IPS-18a (cell line): ENCODE results near the gene SYT8.

ENCODE experiments used
- H3K27ac ChIP-seq: one replicate; pipeline ENCODE4 v1.5.1; 2013; ENCODE audit warnings: low read length
- H3K27me3 ChIP-seq: one replicate; pipeline ENCODE4 v1.6.1; 2013; ENCODE audit warnings: mild to moderate bottlenecking, low read length; ENCODE audit not compliant: control insufficient read depth, insufficient read depth
- H3K36me3 ChIP-seq: one replicate; pipeline ENCODE4 v1.6.1; 2013; ENCODE audit warnings: low read depth, low read length; ENCODE audit not compliant: control insufficient read depth
- H3K4me1 ChIP-seq: one replicate; pipeline ENCODE4 v1.6.1; 2013; ENCODE audit warnings: low read depth, low read length; ENCODE audit not compliant: control insufficient read depth
- H3K4me3 ChIP-seq: one replicate; pipeline ENCODE4 v1.5.1; 2013; ENCODE audit warnings: low read length
- H3K9ac ChIP-seq: one replicate; pipeline ENCODE4 v1.6.1; 2013; ENCODE audit warnings: mild to moderate bottlenecking, low read length, moderate library complexity
- H3K9me3 ChIP-seq: one replicate; pipeline ENCODE4 v1.6.1; 2013; ENCODE audit warnings: low read depth, low read length; ENCODE audit not compliant: control insufficient read depth

SYT8 gene

DNA sequence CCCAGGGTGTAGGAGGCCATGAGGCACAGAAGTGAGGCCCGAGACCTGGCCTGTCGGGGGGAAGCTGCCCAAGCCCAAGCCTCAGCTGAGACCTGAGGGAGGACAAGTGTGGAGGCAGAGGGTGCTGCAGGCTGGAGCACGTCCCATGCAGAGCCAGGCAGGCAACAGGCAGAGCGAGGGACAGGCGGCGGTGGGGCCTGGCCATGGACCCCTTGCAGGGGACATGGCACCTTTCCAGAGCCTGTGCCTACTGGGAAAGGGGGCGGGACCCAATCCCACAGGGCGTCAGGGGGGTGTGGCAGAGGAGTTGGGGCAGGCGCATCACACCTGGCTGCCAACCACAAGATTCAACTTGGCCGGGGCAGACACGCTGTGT is 8.3 kb downstream of the SYT8 start:
- no peak overlapping the region for H3K4me3 ChIP-seq
- H3K27me3 ChIP-seq = peaks cover 5% of the 10 kb centered on the region
- H3K27ac ChIP-seq = no peak overlapping the region
- no peaks in the 10 kb centered on the region for H3K9me3 ChIP-seq
- no peaks in the 10 kb centered on the region for H3K4me1 ChIP-seq
- no peak overlapping the region for H3K9ac ChIP-seq
- H3K36me3 ChIP-seq = no peaks in the 10 kb centered on the region

DNA sequence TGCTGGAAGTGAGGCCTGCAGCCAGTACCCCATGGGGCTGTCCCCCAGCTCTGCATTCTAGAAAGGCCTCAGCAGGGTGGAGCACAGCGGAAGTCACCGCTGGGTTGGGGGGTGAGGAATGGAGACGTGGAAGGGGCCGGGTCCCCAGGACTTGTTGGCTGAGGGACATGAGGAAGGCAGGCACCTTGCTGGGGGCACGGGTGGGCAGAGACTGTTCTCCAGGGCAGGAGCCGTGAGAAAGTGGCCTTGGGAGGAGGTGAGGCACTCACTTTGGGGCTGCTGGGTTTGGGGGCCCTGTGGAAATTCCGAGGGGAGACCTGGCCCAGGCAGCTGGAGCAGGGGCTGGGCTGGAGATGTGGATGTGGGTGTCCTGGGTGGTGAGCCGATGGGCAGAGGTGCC is 9.0 kb downstream of the SYT8 start:
- Histone ChIP-seq H3K9ac (no peak overlapping the region), H3K27ac (no peak overlapping the region), H3K4me1 (no peaks in the 10 kb centered on the region), H3K4me3 (no peak overlapping the region), H3K9me3 (no peaks in the 10 kb centered on the region), H3K27me3 (peaks cover 5% of the 10 kb centered on the region), H3K36me3 (no peaks in the 10 kb centered on the region)

DNA sequence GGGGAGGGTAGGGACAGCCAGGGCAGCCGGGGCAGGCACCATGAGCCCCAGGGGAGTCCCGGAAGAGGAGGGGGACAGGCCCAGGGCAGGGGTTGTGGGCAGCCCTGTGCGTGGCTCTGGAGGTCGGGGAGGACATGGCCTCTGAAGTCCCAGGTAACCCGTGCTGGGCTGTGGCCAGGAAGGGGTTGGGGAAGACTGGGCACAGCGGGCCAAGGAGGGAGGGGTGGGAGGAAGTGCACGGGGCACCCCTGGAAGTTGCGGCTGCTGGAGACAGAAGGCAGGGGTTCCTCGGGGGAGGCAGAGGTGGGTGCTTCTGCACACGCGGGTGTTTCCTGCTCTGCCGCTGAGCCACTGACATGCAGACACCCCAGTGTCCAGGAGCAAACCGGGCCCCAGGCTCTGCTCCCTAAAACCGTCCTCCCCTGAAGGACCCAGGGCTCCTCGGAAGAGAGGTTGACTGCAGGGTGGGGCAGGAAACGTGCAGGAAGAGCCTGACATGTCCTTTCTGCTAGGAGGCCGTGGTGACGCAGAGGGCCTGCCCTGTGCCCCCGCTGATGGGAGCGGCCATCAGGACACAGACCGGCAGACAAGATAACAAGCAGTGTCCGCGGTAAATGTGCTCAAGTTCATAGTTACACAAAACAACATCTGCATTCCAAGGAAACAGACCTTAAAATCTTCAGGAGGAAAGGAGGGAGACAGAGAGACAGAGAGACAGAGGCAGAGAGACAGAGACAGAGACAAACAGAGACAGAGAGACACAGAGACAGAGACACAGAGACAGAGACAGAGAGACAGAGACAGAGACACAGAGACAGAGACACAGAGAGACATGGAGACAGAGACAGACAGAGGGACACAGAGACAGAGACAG is 9.7 kb downstream of the SYT8 start:
- no peak overlapping the region for H3K9ac ChIP-seq
- H3K36me3 ChIP-seq = no peaks in the 10 kb centered on the region
- no peaks in the 10 kb centered on the region for H3K4me1 ChIP-seq
- H3K9me3 ChIP-seq = no peaks in the 10 kb centered on the region
- peaks cover 5% of the 10 kb centered on the region for H3K27me3 ChIP-seq
- H3K27ac ChIP-seq = no peak overlapping the region
- no peak overlapping the region for H3K4me3 ChIP-seq

DNA sequence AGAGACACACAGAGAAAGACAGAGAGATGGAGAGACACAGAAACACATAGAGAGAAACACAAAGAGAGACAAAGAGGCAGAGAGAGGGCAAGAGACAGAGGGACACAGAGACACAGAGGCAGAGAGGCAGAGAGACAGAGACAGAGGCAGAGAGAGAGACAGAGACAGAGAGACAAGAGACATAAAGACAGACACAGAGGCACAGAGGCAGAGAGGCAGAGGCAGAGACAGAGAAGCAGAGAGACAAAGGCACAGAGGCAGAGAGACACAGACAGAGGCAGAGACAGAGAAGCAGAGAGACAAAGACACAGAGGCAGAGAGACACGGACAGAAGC is 10.3 kb downstream of the SYT8 start:
- no peaks in the 10 kb centered on the region for H3K4me1 ChIP-seq
- H3K4me3 ChIP-seq = no peak overlapping the region
- H3K36me3 ChIP-seq = no peaks in the 10 kb centered on the region
- no peak overlapping the region for H3K27ac ChIP-seq
- H3K9me3 ChIP-seq = no peaks in the 10 kb centered on the region
- H3K9ac ChIP-seq = no peak overlapping the region
- peaks cover 5% of the 10 kb centered on the region for H3K27me3 ChIP-seq

DNA sequence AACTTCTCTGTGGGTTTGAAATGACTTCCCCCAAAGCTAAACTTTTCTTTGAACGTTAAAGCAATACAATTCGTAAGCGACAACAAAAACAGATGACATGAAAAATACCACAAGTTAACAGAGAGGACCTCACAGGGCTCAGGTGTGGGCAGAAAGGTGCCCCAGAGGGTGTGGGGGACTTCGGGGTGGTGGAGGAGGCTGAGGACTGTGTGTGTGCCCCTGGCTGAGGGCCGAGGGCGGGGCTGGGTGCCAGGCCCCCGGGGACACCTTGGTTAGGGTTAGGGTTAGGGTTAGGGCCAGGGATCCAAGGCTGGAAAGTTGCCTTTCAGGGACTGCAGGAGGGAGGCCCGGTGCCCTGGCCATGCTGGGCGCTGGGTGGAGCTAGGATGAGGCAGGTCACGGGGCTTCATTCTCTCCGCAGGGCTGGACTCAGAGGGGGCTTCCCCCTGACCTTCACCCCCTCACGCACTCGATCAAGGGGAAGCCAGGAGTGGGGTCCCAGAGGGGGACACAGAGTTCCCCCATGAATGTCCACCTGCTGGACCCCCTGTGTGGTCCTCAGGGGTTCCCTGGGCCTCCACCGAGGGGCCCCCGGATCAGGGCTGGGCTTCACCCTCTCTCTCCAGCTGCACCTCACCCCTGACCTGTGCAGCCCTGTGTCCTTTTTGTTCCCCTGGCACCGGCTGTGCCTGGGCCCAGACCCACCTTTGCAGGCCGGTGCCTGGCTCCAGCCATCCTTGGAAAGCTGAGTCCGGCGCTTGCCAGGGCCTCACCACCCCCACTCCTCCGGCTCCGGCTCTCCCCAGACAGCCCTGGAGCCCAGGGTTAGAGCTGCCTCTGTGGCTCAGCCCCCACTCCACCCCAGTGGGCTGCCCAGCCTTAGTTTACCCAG is 11.0 kb downstream of the SYT8 start:
- no peak overlapping the region for H3K9ac ChIP-seq
- no peaks in the 10 kb centered on the region for H3K36me3 ChIP-seq
- H3K27me3 ChIP-seq = peaks cover 5% of the 10 kb centered on the region
- H3K4me3 ChIP-seq = no peak overlapping the region
- H3K27ac ChIP-seq = no peak overlapping the region
- H3K4me1 ChIP-seq = no peaks in the 10 kb centered on the region
- H3K9me3 ChIP-seq = no peaks in the 10 kb centered on the region

DNA sequence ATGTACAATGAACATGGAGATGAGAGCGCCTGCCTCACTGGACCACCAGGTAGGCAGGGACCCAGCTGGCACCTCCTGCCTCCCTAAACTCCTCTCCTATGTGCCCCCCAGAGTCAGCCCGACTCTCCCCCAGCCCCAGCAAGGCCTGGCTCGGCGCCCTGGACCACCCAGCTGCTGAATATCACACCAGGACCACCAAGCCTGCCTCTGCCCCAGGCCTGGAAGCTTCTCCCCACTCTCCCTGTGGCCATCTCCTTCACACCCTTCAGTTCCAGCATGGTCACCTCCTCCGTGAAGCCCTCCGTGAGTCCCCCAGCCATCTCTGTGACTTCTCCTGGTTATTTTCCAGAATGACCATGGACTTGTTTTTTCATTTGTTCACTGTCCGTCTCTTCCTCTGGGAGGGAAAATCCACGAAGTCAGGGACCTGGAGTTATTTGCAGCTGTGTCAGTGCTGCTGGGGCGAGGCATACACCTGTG is 11.7 kb downstream of the SYT8 start:
- Histone ChIP-seq H3K4me3 (no peak overlapping the region), H3K4me1 (no peaks in the 10 kb centered on the region), H3K9ac (no peak overlapping the region), H3K27me3 (peaks cover 5% of the 10 kb centered on the region), H3K27ac (no peak overlapping the region), H3K9me3 (no peaks in the 10 kb centered on the region), H3K36me3 (no peaks in the 10 kb centered on the region)

DNA sequence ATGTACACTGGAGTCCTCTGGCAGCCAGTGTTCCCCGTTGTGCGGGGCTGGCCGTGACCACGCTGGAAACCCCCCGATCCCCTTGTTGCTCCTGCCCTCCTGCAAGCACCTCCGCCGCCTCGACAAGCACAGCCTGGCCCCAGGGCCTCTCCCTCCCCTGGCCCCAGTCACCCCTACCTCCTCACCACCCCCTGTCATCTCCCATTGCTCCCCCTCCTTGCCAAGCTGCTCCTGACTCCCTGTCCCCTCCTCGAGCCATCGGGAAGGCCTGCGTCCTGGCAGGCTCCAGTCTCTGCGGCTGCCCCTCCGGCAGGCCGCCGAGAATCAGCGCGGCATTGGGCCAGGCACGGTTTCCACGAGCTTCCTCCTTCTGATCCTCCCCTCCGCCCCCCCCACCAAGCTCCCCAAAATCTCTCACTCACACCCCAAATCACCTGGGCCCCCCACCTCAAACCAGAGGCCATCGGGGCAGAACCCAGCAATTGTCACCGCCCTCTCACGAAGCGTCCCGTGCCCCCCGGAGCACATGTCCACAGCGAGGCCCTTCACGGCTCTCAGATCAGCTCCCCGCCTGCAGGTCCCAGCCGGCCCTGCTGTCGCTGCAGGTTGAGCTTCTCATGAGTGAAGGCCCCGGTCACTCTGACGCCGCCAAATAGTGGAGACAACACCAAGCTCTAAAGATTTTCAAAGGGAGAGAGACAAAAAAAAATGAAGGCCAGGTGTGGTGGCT is 12.4 kb downstream of the SYT8 start:
- no peaks in the 10 kb centered on the region for H3K9me3 ChIP-seq
- no peaks in the 10 kb centered on the region for H3K36me3 ChIP-seq
- no peak overlapping the region for H3K27ac ChIP-seq
- peaks cover 5% of the 10 kb centered on the region for H3K27me3 ChIP-seq
- H3K4me3 ChIP-seq = no peak overlapping the region
- H3K4me1 ChIP-seq = no peaks in the 10 kb centered on the region
- H3K9ac ChIP-seq = no peak overlapping the region

DNA sequence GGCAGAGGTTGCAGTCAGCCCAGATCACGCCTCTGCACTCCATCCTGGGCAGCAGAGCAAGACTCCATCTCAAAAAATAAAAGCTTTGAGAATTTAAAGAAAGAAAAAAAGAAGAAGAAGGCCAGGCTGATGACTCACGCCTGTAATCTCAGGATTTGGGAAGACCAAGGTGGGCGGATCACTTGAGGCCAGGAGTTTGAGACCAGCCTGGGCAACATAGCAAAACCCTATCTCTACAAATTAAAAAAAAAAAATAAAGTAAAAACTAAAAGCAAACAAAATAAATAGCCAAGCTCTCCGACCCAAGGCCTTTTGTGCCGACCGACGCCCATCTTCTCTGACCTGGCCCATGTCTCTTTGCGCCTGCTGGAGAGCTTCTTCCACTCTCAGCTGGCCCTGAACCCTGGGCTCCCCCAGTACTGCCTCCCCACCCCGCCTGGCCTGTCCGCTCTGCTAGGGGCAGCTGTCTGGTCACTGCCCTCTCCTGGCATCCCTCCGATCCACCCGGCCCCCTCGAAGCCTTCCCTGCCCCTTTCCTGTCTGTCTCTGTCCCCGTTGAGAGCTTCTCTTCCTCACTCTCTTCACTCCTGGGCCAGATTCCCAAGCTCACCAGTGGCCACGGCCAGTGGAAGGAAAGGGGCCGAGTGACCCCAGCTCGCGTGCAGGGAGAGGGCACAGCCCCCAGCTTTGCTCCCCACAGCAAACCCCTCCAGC is 13.3 kb downstream of the SYT8 start:
- H3K27me3 ChIP-seq = peaks cover 5% of the 10 kb centered on the region
- no peak overlapping the region for H3K4me3 ChIP-seq
- no peak overlapping the region for H3K27ac ChIP-seq
- no peaks in the 10 kb centered on the region for H3K4me1 ChIP-seq
- no peaks in the 10 kb centered on the region for H3K36me3 ChIP-seq
- H3K9me3 ChIP-seq = no peaks in the 10 kb centered on the region
- H3K9ac ChIP-seq = no peak overlapping the region

DNA sequence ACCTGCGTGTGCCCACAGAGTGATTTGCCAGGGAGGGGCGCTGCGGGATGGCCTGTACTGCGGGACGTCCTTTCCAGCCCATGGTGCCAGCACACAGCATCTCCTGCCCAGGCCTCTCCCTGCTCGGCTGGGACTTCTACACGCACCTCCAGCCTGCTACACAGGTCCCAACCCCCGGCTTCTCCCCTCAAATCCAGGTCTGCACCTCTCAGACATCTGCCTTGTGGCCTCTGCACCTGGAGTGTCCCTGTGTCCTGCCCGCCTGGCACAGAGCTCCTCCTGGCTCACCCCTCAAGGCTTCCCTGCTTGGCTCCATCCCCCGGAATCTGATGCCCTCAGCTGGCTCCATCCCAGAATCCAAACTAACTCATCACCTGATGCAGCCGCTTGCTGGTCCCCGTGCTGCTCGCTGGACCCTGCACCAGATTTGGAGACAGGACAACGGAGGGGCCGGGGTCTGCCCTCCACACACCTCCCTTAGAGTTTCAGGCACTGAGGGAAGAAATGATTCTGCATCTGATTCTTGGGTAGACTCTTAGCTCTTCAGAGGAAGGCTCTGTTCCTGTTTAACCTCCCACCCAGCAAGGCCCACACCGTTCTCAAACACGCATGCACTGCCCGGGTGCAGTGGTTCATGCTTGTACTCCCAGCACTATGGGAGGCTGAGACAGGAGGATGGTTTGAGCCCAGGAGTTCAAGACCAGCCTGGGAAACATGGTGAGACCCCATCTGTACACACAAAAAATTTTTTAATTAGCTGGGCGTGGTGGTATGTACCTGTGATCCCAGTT is 14.0 kb downstream of the SYT8 start:
- H3K36me3 ChIP-seq = no peaks in the 10 kb centered on the region
- H3K9ac ChIP-seq = no peak overlapping the region
- no peak overlapping the region for H3K4me3 ChIP-seq
- no peak overlapping the region for H3K27ac ChIP-seq
- peaks cover 5% of the 10 kb centered on the region for H3K27me3 ChIP-seq
- H3K9me3 ChIP-seq = no peaks in the 10 kb centered on the region
- H3K4me1 ChIP-seq = no peaks in the 10 kb centered on the region

DNA sequence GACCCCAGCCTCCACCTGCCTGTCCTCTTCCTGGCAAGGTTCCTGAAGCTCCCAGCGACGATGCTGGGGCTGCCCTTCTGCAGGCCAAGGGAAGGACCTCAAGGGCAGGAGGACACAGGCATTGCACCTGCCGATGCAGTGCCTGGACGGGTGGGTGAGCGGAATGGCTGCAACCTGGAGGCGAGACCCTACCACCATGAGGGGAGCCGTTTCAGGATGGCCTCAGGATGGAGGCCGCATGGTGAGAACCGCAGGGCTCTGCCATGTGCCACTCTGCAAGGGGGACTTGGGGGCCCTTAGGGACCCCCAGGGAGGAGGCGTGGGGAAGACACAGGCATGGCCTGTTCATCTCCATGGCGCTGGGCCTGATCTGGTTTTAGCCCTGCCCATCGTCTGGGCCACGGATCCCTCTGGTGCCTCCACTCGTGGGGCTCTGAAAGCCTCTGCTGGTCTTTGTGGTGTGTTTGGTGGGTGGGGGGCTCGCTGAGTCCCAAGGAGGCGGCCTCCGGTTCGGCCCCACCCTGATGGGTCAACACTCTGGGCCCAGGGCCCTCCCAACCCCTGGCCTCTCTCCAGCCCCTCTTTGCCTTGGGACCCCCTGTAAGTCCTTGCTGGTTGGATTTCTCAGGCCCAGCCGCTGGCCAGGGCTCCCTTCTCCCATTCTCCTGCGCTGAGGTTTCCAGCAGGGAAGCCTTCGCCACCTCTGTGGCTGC is 16.8 kb downstream of the SYT8 start:
- H3K27me3 ChIP-seq = no peaks in the 10 kb centered on the region
- H3K36me3 ChIP-seq = no peaks in the 10 kb centered on the region
- no peaks in the 10 kb centered on the region for H3K9me3 ChIP-seq
- no peak overlapping the region for H3K27ac ChIP-seq
- H3K4me1 ChIP-seq = no peaks in the 10 kb centered on the region
- H3K4me3 ChIP-seq = no peak overlapping the region
- H3K9ac ChIP-seq = no peak overlapping the region
